Esophagus (tissue), 2 donors: ENCODE measurements around the gene PPM1L. TPM values are rescaled to one million over a fixed set of nuclear protein-coding genes. Genes with fewer than 3 reads are reported as not detected.

Source experiments
- H3K27ac ChIP-seq, 2 donors: one replicate each; pipeline ENCODE4 v1.5.1; 2013; ENCODE audit warnings: low read depth in 2 of 2, mild to moderate bottlenecking in 2 of 2, inconsistent platforms in 1 of 2, low read length in 1 of 2, moderate library complexity in 1 of 2
- H3K27me3 ChIP-seq, 2 donors: one replicate each; pipeline ENCODE4 v1.6.1; 2013; ENCODE audit warnings: low read length in 2 of 2, control low read depth in 1 of 2, mild to moderate bottlenecking in 1 of 2; ENCODE audit not compliant: insufficient read depth in 2 of 2, control insufficient read depth in 1 of 2
- H3K36me3 ChIP-seq, 2 donors: one replicate each; pipeline ENCODE4 v1.6.1; 2013; ENCODE audit warnings: low read length in 1 of 2; ENCODE audit not compliant: control insufficient read depth in 2 of 2, insufficient read depth in 2 of 2
- H3K4me1 ChIP-seq, 2 donors: one replicate each; pipeline ENCODE4 v1.6.1; 2013; ENCODE audit warnings: low read length in 1 of 2; ENCODE audit not compliant: control insufficient read depth in 2 of 2, insufficient read depth in 2 of 2
- H3K4me3 ChIP-seq, 2 donors: one replicate each; pipeline ENCODE4 v1.5.1; 2013; ENCODE audit warnings: low read length in 2 of 2, mild to moderate bottlenecking in 2 of 2, low read depth in 1 of 2, moderate library complexity in 1 of 2
- H3K9me3 ChIP-seq, 2 donors: one replicate each; pipeline ENCODE4 v1.6.1; 2013; ENCODE audit warnings: mild to moderate bottlenecking in 2 of 2, low read depth in 1 of 2, low read length in 1 of 2, moderate library complexity in 1 of 2; ENCODE audit not compliant: control insufficient read depth in 2 of 2, insufficient read depth in 1 of 2
- WGBS, 2 donors: extraction: QIAGEN DNeasy Blood & Tissue Kit; methylation state at CpG; one replicate each; pipeline ENCODE4 v1.1.7; 2013; 5-methylcytosine and 5-hydroxymethylcytosine counted together
- polyA plus RNA-seq, 2 donors: library from polyadenylated mRNA; stranded (reverse); fragments of 200-250 nt; gene quantifications; one replicate each; pipeline ENCODE4 v1.2.3, GENCODE V29; 2013
- donor health status: healthy with polysubstance abuse.
- donor health status: Bipolar disorder and iron deficiency.

The PPM1L gene
- polyA plus RNA-seq, 2 donors, result 2.7 to 3.0 TPM

- no peak overlapping the region for H3K4me3 ChIP-seq
- H3K27me3 ChIP-seq, result no peaks in the 10 kb centered on the region
- no peaks in the 10 kb centered on the region for H3K36me3 ChIP-seq
- WGBS, 2 donors, result 55 to 76% methylated on average over 1 of the region's 1 CpG
- no peak overlapping the region for H3K27ac ChIP-seq
- no peaks in the 10 kb centered on the region for H3K9me3 ChIP-seq
- H3K4me1 ChIP-seq, result peaks cover 0 to 5% of the 10 kb centered on the region in 2 donors
Measured at GRCh38 chr3:160811237-160811548, 55.2 kb downstream of the PPM1L start.

- no peaks in the 10 kb centered on the region for H3K9me3 ChIP-seq
- H3K4me3 ChIP-seq, result no peak overlapping the region
- H3K27ac ChIP-seq, result no peak overlapping the region
- no peaks in the 10 kb centered on the region for H3K36me3 ChIP-seq
- no peaks in the 10 kb centered on the region for H3K27me3 ChIP-seq
- H3K4me1 ChIP-seq, result peaks cover 0 to 5% of the 10 kb centered on the region in 2 donors
- 42 to 61% methylated on average over 3 of the region's 3 CpGs for WGBS, 2 donors
Measured at GRCh38 chr3:160812304-160812703, 56.3 kb downstream of the PPM1L start.

- 94 to 96% methylated on average over 1 of the region's 1 CpG for WGBS, 2 donors
- no peaks in the 10 kb centered on the region for H3K4me1 ChIP-seq
Measured at GRCh38 chr3:160815280-160815679, 59.2 kb downstream of the PPM1L start.

GRCh38 chr3:160820022-160820421, 64.0 kb downstream of the PPM1L start:
- 89 to 94% methylated on average over 1 of the region's 1 CpG for WGBS, 2 donors

More at GRCh38 chr3:160815280-160815679, 59.2 kb downstream of the PPM1L start:
- no peak overlapping the region for H3K4me3 ChIP-seq
- H3K9me3 ChIP-seq, result no peaks in the 10 kb centered on the region
- H3K27me3 ChIP-seq, result no peaks in the 10 kb centered on the region
- no peak overlapping the region for H3K27ac ChIP-seq
- H3K36me3 ChIP-seq, result no peaks in the 10 kb centered on the region

GRCh38 chr3:160820430-160820829, 64.4 kb downstream of the PPM1L start:
- WGBS, 2 donors, result 92 to 94% methylated on average over 1 of the region's 1 CpG
- Histone ChIP-seq H3K27me3 (no peaks in the 10 kb centered on the region), H3K4me1 (no peaks in the 10 kb centered on the region), H3K27ac (no peak overlapping the region), H3K9me3 (no peaks in the 10 kb centered on the region), H3K4me3 (no peak overlapping the region), H3K36me3 (no peaks in the 10 kb centered on the region)

More at GRCh38 chr3:160820022-160820421, 64.0 kb downstream of the PPM1L start:
- Histone ChIP-seq H3K27ac (no peak overlapping the region), H3K36me3 (no peaks in the 10 kb centered on the region), H3K4me1 (no peaks in the 10 kb centered on the region), H3K4me3 (no peak overlapping the region), H3K27me3 (no peaks in the 10 kb centered on the region), H3K9me3 (no peaks in the 10 kb centered on the region)

GRCh38 chr3:160822936-160823335, 66.9 kb downstream of the PPM1L start:
- no peak overlapping the region for H3K4me3 ChIP-seq
- H3K27me3 ChIP-seq, result no peaks in the 10 kb centered on the region
- no peaks in the 10 kb centered on the region for H3K9me3 ChIP-seq
- H3K4me1 ChIP-seq, result no peaks in the 10 kb centered on the region
- H3K27ac ChIP-seq, result no peak overlapping the region
- H3K36me3 ChIP-seq, result no peaks in the 10 kb centered on the region

- Histone ChIP-seq H3K4me3 (no peak overlapping the region), H3K27ac (no peak overlapping the region), H3K9me3 (no peaks in the 10 kb centered on the region), H3K4me1 (no peaks in the 10 kb centered on the region), H3K36me3 (no peaks in the 10 kb centered on the region), H3K27me3 (no peaks in the 10 kb centered on the region)
- whole genome bisulfite sequencing, 2 donors, result 80 to 83% methylated on average over 3 of the region's 3 CpGs
Measured at GRCh38 chr3:160825311-160825800, 69.3 kb downstream of the PPM1L start.

GRCh38 chr3:160826408-160826807, 70.4 kb downstream of the PPM1L start:
- Histone ChIP-seq H3K4me1 (no peaks in the 10 kb centered on the region), H3K27me3 (no peaks in the 10 kb centered on the region), H3K9me3 (no peaks in the 10 kb centered on the region), H3K36me3 (no peaks in the 10 kb centered on the region), H3K27ac (no peak overlapping the region), H3K4me3 (no peak overlapping the region)

- no peaks in the 10 kb centered on the region for H3K27me3 ChIP-seq
- H3K4me1 ChIP-seq, result no peaks in the 10 kb centered on the region
- no peak overlapping the region for H3K27ac ChIP-seq
- H3K9me3 ChIP-seq, result no peaks in the 10 kb centered on the region
- 86 to 87% methylated on average over 2 of the region's 2 CpGs for WGBS, 2 donors
- no peak overlapping the region for H3K4me3 ChIP-seq
- no peaks in the 10 kb centered on the region for H3K36me3 ChIP-seq
Measured at GRCh38 chr3:160826991-160827390, 71.0 kb downstream of the PPM1L start.

GRCh38 chr3:160827516-160827915, 71.5 kb downstream of the PPM1L start:
- no peak overlapping the region for H3K27ac ChIP-seq
- no peaks in the 10 kb centered on the region for H3K9me3 ChIP-seq
- H3K4me3 ChIP-seq, result no peak overlapping the region
- no peaks in the 10 kb centered on the region for H3K4me1 ChIP-seq
- no peaks in the 10 kb centered on the region for H3K27me3 ChIP-seq
- WGBS, 2 donors, result 60 to 85% methylated on average over 1 of the region's 1 CpG
- H3K36me3 ChIP-seq, result no peaks in the 10 kb centered on the region
